ENCODE data around the gene OR7G1. TPM values are rescaled to one million over a fixed set of nuclear protein-coding genes. Genes with fewer than 3 reads are reported as not detected.
"Not testable (repeated sequence)": the region's sequence is repeated elsewhere in the genome, so short reads cannot be mapped to it uniquely, and the experiment has no call there.

The OR7G1 gene
- polyA plus RNA-seq, 3 donors = not detected

GRCh38 chr19:9109959-9110358 is 5.6 kb downstream of the OR7G1 start:
- DNase-seq (ENCODE audit: extremely low read depth in 1 of 11, low read depth in 9 of 11, low spot score in 4 of 11) = no peak

- DNase-seq (ENCODE audit: extremely low read depth in 1 of 11, low read depth in 9 of 11, low spot score in 4 of 11) = no peak
These were observed 8.2 kb downstream of the OR7G1 start, which contains the start of gene OR7G2 for GRCh38 chr19:9107375-9107774. OR7G2 (minus strand) TSS chr19:9107475; CDS start chr19:9103243, 4,232 bp downstream.

- no peak for DNase-seq (ENCODE audit: extremely low read depth in 1 of 11, low read depth in 9 of 11, low spot score in 4 of 11)
These were observed 28.8 kb downstream of the OR7G1 start, which contains the start of gene OR1M1 for GRCh38 chr19:9086761-9087160. OR1M1 (plus strand) TSS chr19:9087061; CDS start chr19:9093245, 6,184 bp downstream.

- no peak for DNase-seq (ENCODE audit: extremely low read depth in 1 of 11, low read depth in 9 of 11, low spot score in 4 of 11)
These were observed 36.9 kb downstream of the OR7G1 start for GRCh38 chr19:9078651-9079050.

GRCh38 chr19:9076901-9077300 is 38.7 kb downstream of the OR7G1 start:
- no peak for DNase-seq (ENCODE audit: extremely low read depth in 1 of 11, low read depth in 9 of 11, low spot score in 4 of 11)

- DNase-seq (ENCODE audit: extremely low read depth in 1 of 11, low read depth in 9 of 11, low spot score in 4 of 11) = peak in 9 of 11 donors; percentile 47 to 79 (median 62)
These were observed 40.3 kb downstream of the OR7G1 start for GRCh38 chr19:9075064-9075949.

- DNase-seq (ENCODE audit: extremely low read depth in 1 of 11, low read depth in 9 of 11, low spot score in 4 of 11) = no peak
These were observed 41.8 kb downstream of the OR7G1 start for GRCh38 chr19:9073806-9074205.

GRCh38 chr19:9071720-9072119 is 43.8 kb downstream of the OR7G1 start:
- not testable (repeated sequence) for DNase-seq (ENCODE audit: extremely low read depth in 1 of 11, low read depth in 9 of 11, low spot score in 4 of 11)

GRCh38 chr19:9070066-9070465 is 45.5 kb downstream of the OR7G1 start:
- no peak for DNase-seq (ENCODE audit: extremely low read depth in 1 of 11, low read depth in 9 of 11, low spot score in 4 of 11)

GRCh38 chr19:9065457-9066014 is 50.0 kb downstream of the OR7G1 start:
- no peak for DNase-seq (ENCODE audit: extremely low read depth in 1 of 11, low read depth in 9 of 11, low spot score in 4 of 11)

Other genes starting within 250 kb of the OR7G1 start
- under 1 TPM; 0.02 to 0.62 (median 0.04) TPM for gene MUC16, start 105.4 kb downstream of the OR7G1 start, polyA plus RNA-seq (ENCODE audit: insufficient read length in 3 of 3)
- under 1 TPM; 0.07 to 0.21 (median 0.09) TPM for gene OR1M1, start 28.7 kb downstream of the OR7G1 start, polyA plus RNA-seq (ENCODE audit: insufficient read length in 3 of 3)
- gene OR7G2, start 8.3 kb downstream of the OR7G1 start, polyA plus RNA-seq (ENCODE audit: insufficient read length in 3 of 3) = under 1 TPM in 1 of 3 donors, not detected in 2; 0.09 TPM
- not detected for gene OR7G3, start 11.2 kb upstream of the OR7G1 start, polyA plus RNA-seq (ENCODE audit: insufficient read length in 3 of 3)
- gene ZNF317, start 24.6 kb upstream of the OR7G1 start, polyA plus RNA-seq (ENCODE audit: insufficient read length in 3 of 3) = 10 to 100 TPM; 36.1 to 37.7 (median 36.9) TPM
- gene OR7D2, start 63.2 kb upstream of the OR7G1 start, polyA plus RNA-seq (ENCODE audit: insufficient read length in 3 of 3) = under 1 TPM; 0.14 to 0.16 (median 0.14) TPM
- under 1 TPM; 0.04 to 0.08 (median 0.05) TPM for gene OR7D4, start 103.8 kb upstream of the OR7G1 start, polyA plus RNA-seq (ENCODE audit: insufficient read length in 3 of 3)
- gene OR7E24, start 135.2 kb upstream of the OR7G1 start, polyA plus RNA-seq (ENCODE audit: insufficient read length in 3 of 3) = not detected
- gene ZNF699, start 194.1 kb upstream of the OR7G1 start, polyA plus RNA-seq (ENCODE audit: insufficient read length in 3 of 3) = 1 to 10 TPM; 6.7 to 7.4 (median 7.1) TPM
- gene ZNF559, start 208.4 kb upstream of the OR7G1 start, polyA plus RNA-seq (ENCODE audit: insufficient read length in 3 of 3) = 10 to 100 TPM; 56.7 to 72.3 (median 65.9) TPM
- 10 to 100 TPM; 10.0 to 14.0 (median 13.9) TPM for gene ZNF177, start 247.2 kb upstream of the OR7G1 start, polyA plus RNA-seq (ENCODE audit: insufficient read length in 3 of 3)

All from renal cortex interstitium (tissue), 11 donors.